Muscle of arm (tissue), 12 donors: ENCODE results near the gene LPA. TPM values are rescaled to one million over a fixed set of nuclear protein-coding genes. Genes with fewer than 3 reads are reported as not detected.
"Not testable (repeated sequence)": the region's sequence is repeated elsewhere in the genome, so short reads cannot be mapped to it uniquely, and the experiment has no call there.

Experiments
- DNase-seq: peaks from one replicate; pipeline ENCODE4 v3.0.0-alpha.2; 2013
- polyA plus RNA-seq, 12 donors: library from polyadenylated mRNA; unstranded; fragments of 120-200 nt; gene quantifications; one replicate each; pipeline ENCODE4 v1.2.1, GENCODE V29; 2013; ENCODE audit not compliant: insufficient read length in 12 of 12

The LPA gene
- polyA plus RNA-seq, 12 donors = 0.05 to 0.38 (median 0.18) TPM; not detected in 4

GRCh38 chr6:160662429-160662828 lies 1.6 kb downstream of the LPA start:
- no peak for DNase-seq

- DNase-seq = no peak
Observed at GRCh38 chr6:160661216-160661615, 2.9 kb downstream of the LPA start.

- no peak for DNase-seq
Observed at GRCh38 chr6:160659562-160659961, 4.5 kb downstream of the LPA start.

GRCh38 chr6:160634706-160635105 lies 29.4 kb downstream of the LPA start:
- no peak for DNase-seq

- no peak for DNase-seq
Observed at GRCh38 chr6:160595838-160596832, 67.9 kb downstream of the LPA start.

- not testable (repeated sequence) for DNase-seq
Observed at GRCh38 chr6:160595297-160595696, 68.8 kb downstream of the LPA start.

DNA sequence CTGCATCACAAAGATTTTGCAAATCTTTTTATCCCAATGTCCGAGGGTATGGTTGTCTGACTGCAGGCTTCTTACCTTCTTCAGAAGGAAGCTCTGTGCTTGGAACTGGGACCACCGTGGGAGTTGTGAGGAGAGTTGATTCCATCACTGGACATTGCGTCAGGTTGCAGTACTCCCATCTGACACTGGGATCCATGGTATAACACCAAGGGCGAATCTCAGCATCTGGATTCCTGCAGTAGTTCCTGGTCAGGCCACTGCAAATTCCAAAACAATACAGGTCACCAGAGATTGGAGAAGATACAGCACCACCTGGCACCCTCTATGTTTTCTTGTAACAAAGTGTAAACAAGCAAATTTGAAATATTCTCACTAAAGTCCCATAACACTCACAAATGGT lies 77.7 kb downstream of the LPA start:
- no peak for DNase-seq

- DNase-seq = no peak
Observed at GRCh38 chr6:160583794-160584193, 80.3 kb downstream of the LPA start.

- no peak for DNase-seq
Observed at GRCh38 chr6:160581406-160581805, 82.7 kb downstream of the LPA start.

- DNase-seq = not testable (repeated sequence)
Observed at GRCh38 chr6:160578515-160578914, 85.6 kb downstream of the LPA start.

DNA sequence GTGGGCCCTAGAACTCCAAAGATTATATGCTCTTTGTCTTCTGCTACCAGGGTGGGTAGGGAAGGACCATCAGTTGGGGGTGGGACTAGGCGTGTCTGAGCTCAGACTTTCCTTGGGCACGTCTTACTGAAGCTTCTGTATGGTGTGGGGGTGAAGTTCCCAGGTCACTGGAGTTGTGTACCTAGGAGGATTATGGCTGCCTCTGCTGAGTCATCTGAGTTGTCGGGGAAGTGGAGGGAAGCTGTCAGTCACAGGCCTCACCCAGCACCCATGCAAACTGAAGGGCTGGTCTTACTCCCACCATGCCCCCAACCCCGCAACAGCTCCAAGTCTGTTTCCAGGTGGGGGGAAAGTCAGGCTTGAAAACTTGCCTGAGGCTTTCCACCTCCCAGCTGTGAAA lies 90.1 kb downstream of the LPA start:
- DNase-seq = no peak

DNA sequence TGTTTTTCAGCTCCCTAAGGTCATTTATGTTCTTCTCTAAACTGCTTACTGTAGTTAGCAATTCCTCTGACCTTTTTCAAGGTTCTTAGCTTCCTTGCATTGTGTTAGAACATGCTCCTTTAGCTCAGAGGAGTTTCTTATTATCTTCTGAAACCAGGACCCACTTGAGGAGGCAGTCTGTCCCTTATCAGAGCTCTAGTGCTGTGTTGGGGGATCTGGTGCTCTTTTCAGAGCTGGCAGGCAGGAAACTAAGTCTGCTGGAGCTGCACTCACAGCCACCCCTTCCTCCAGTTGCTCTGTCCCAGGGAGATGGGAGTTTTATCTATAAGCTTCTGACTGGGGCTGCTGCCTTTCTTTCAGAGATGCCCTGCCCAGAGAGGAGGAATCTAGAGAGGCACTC lies 92.9 kb downstream of the LPA start:
- DNase-seq = not testable (repeated sequence)

GRCh38 chr6:160544802-160545201 lies 119.3 kb downstream of the LPA start:
- no peak for DNase-seq

DNA sequence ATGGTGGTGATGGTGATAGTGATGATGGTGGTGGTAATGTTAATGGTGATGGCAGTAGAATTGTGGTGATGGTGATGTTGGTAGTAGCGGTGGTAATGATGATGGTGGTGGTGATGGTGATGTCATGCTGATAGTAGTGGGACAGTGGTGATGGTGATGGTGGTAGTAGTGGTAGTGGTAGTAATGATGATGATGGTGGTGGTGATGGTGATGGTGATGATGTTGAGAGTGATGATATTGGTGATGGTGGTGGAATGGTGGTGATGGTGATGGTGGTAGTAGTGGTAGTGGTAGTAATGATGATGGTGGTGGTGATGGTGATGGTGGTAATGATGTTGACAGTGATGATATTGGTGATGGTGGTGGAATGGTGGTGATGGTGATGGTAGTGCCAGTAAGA lies 128.8 kb downstream of the LPA start:
- no peak for DNase-seq

DNA sequence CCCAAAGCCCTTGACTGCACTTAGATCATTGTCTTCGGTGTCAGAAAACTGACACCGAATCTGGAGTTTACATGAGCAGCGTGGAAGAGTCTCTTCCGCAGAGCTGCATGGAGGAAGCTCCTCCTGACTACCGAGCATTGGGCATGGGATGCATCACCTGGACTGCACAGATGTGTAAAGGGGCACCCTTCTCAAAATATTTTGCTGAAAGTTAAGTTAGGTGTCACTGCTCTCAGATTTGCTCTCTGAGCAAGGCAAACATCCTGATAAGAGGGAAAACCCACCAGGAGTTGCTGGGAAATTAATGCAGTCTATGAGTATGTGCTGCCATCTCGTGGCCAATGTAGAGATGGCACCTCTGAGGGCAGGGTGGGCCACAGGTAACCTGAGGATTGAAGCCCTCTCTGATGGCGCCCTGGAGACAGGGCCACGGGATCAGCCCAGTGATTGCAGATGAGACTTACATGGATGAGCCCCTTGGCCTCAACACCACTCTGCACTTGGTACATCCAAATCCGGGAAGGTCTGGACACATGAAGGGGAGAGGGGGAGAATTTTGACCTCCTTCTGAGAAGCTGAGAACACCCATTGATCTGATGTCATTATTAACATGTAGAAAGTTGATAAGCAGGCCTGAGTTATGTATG lies 129.9 kb downstream of the LPA start:
- peak; percentile 78 for DNase-seq

DNA sequence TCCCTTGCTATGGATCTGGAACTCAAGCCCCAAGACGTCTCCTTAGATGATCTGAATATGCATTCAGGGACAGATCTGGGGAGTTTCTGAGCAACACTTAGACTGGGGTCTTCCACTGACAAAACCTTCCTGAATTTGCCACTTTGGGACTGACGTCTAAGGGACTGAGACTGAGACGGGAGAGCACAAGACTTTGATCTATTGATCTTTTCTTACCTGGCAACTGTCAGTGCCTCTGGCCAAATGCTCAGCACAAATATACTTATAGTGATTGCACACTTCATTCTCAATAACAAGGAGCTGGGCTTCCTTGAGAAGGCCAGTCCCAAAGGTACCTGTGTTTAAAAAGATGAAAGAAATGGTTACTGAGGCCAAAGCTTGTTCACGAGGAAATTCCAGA lies 131.8 kb downstream of the LPA start:
- DNase-seq = no peak

DNA sequence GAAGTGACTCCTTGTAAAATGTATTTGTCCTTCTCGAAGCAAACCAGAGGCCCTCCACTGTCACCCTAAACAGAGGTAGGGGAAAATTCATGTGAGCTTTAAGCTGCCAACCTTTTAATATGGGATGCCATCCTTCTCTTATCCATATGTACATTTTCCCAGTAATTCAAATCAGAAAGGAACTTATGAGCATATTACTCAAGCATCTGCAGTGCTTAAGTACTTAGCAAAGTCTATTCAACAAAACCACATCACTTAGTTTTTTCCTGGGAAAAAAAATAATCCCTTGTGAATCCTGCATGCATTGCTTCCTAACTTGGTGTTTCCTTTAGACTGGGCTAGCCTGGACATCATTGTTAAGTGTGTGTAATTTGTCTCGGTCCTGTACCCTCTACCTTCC lies 132.2 kb downstream of the LPA start:
- DNase-seq = no peak

GRCh38 chr6:160529524-160529923 lies 134.6 kb downstream of the LPA start:
- not testable (repeated sequence) for DNase-seq

GRCh38 chr6:160523223-160523622 lies 140.9 kb downstream of the LPA start:
- no peak for DNase-seq

- peak; percentile 80 for DNase-seq
Observed at GRCh38 chr6:160520043-160520904, 143.8 kb downstream of the LPA start.

DNA sequence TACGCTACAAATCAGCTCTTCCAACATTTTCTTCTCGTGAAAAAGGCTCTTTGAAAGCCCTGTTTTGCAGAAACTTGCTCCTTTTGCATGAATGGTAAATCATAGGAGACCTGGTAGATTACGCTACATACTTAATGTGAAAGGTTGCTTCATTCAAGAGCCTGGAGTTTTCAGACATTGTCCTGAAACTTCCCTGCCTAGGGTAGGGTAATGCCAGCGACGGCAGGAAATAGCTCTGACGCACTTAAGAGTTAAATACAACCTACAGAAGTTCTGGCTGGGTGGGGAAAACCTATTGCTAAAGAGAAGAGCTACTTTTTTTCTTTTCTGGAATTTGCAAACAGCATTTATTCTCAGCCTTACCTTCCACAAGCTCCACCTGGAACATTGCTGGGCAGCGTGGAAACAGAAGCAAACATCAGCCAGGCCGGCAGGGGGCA lies 144.5 kb downstream of the LPA start:
- DNase-seq = no peak

DNA sequence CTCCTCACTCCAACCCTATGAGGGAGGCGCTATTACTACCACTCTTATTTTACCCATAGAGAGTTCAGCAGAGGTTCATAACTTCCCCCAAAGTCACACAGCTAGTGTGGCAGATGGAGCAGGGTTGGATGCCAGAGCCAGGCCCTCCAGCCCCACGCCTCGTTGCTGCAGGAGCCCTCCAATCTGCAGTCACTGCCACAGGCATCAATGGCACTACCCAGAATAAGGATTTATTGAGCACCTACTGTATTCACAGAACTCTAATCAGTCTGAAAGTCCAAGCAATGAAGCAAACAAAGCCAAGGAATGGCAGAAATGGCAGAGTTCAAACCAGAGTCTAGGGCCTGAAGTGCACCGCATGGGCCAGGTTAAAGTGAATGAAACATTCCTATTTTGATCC lies 144.9 kb downstream of the LPA start:
- no peak for DNase-seq
